HepG2 (cell line): ENCODE measurements around the gene CMIP. TPM values are rescaled to one million over a fixed set of nuclear protein-coding genes. Genes with fewer than 3 reads are reported as not detected.
A peak's percentile ranks its signal among the peaks of the same experiment; 100 is the strongest.

Source experiments
- ATF7 ChIP-seq, 2 experiments: fragments of 450-650 bp in 1 of 2; sonication (generic) in 1 of 2; formaldehyde crosslinking in 1 of 2; IDR thresholded peaks; 2 replicates each; pipeline versions ENCODE4 v1.4.0 to v1.6.1; 2016 to 2020; ENCODE audit warnings: antibody characterized with exemption in 1 of 2, mild to moderate bottlenecking in 1 of 2, missing genetic modification reagents in 1 of 2
- GATAD2A ChIP-seq: IDR thresholded peaks from 2 replicates; pipeline ENCODE4 v1.6.1; 2016
- KLF15 ChIP-seq: sonication (generic); formaldehyde crosslinking; IDR thresholded peaks from 2 replicates; pipeline ENCODE4 v1.8.1; 2023; ENCODE audit warnings: borderline replicate concordance, mild to moderate bottlenecking, inconsistent platforms, missing genetic modification reagents, mixed read lengths
- NFKBIZ ChIP-seq: IDR thresholded peaks from 2 replicates; pipeline ENCODE4 v1.6.1; 2018; ENCODE audit warnings: missing genetic modification reagents, missing compliant biosample characterization
- RAD51 ChIP-seq: fragments of 450-650 bp; IDR thresholded peaks from 2 replicates; pipeline ENCODE4 v1.6.1; 2016; ENCODE audit warnings: borderline replicate concordance
- SIX4 ChIP-seq: sonication (generic); formaldehyde crosslinking; IDR thresholded peaks from 2 replicates; pipeline ENCODE4 v1.4.0; 2020; ENCODE audit warnings: missing genetic modification reagents
- SOX5 ChIP-seq: IDR thresholded peaks from 2 replicates; pipeline ENCODE4 v1.6.1; 2016; ENCODE audit warnings: borderline replicate concordance
- ZNF766 ChIP-seq: sonication (generic); formaldehyde crosslinking; IDR thresholded peaks from 2 replicates; pipeline ENCODE4 v1.5.0; 2020; ENCODE audit warnings: missing genetic modification reagents, borderline replicate concordance
- ZNF773 ChIP-seq: sonication (generic); formaldehyde crosslinking; IDR thresholded peaks from 2 replicates; pipeline ENCODE4 v1.4.0; 2020; ENCODE audit warnings: missing genetic modification reagents, borderline replicate concordance
- ZNF781 ChIP-seq: sonication (generic); formaldehyde crosslinking; IDR thresholded peaks from 2 replicates; pipeline ENCODE4 v1.5.1; 2020; ENCODE audit warnings: borderline replicate concordance, mild to moderate bottlenecking, missing genetic modification reagents; ENCODE audit errors: not compliant biosample characterization
- ZNF850 ChIP-seq: sonication (generic); formaldehyde crosslinking; conservative IDR thresholded peaks from 2 replicates; pipeline ENCODE4 v1.9.0; 2021; ENCODE audit warnings: mild to moderate bottlenecking, missing genetic modification reagents
- polyA plus RNA-seq, 8 experiments: library from polyadenylated mRNA; depleted of rRNA in 3 of 8; stranded (reverse) in 7 of 8; unstranded in 1 of 8; fragments of >200 nt; fragmentation: Illumina TruSeq in 4 of 8; extraction: Trizol in 4 of 8; gene quantifications; 2 replicates each; pipeline versions ENCODE4 v1.2.1 to v1.2.3, GENCODE V29; 2011 to 2016; ENCODE audit warnings: low read depth in 4 of 8, missing spikeins in 1 of 8, mixed read lengths in 1 of 8; ENCODE audit not compliant: insufficient read depth in 1 of 8
- total RNA-seq, 5 experiments: library from RNA; depleted of rRNA; stranded (reverse); fragments of >200 nt; fragmentation: Illumina TruSeq; extraction: Trizol; gene quantifications; 2 replicates each; pipeline ENCODE4 v1.2.3, GENCODE V29; 2016; ENCODE audit warnings: low read depth in 1 of 5
- TF ChIP-seq, protein P1 (sequence below): sonication (generic); formaldehyde crosslinking; IDR thresholded peaks from 2 replicates; pipeline ENCODE4 v1.5.0; 2020; ENCODE audit warnings: mild to moderate bottlenecking, missing genetic modification reagents
- TF ChIP-seq, protein P2 (sequence below): sonication (generic); formaldehyde crosslinking; IDR thresholded peaks from 2 replicates; pipeline ENCODE4 v1.5.0; 2020; ENCODE audit warnings: mild to moderate bottlenecking, missing genetic modification reagents, borderline replicate concordance
- TF ChIP-seq, protein P3 (sequence below): sonication (generic); formaldehyde crosslinking; IDR thresholded peaks from 2 replicates; pipeline ENCODE4 v1.4.0; 2020; ENCODE audit warnings: missing genetic modification reagents, borderline replicate concordance
- TF ChIP-seq, protein P4 (sequence below): sonication (generic); formaldehyde crosslinking; IDR thresholded peaks from 2 replicates; pipeline ENCODE4 v1.4.0; 2020; ENCODE audit warnings: mild to moderate bottlenecking, missing genetic modification reagents
- TF ChIP-seq, protein P5 (sequence below): sonication (generic); formaldehyde crosslinking; IDR thresholded peaks from 2 replicates; pipeline ENCODE4 v1.4.0; 2020; ENCODE audit warnings: mild to moderate bottlenecking, low read depth, missing genetic modification reagents

The CMIP gene
- total and polyA plus RNA-seq, 2 of the 13 experiments (the other 11 are each of a cell fraction or from before 2014, with no cell fraction given): 10.9 to 18.1 TPM

DNA sequence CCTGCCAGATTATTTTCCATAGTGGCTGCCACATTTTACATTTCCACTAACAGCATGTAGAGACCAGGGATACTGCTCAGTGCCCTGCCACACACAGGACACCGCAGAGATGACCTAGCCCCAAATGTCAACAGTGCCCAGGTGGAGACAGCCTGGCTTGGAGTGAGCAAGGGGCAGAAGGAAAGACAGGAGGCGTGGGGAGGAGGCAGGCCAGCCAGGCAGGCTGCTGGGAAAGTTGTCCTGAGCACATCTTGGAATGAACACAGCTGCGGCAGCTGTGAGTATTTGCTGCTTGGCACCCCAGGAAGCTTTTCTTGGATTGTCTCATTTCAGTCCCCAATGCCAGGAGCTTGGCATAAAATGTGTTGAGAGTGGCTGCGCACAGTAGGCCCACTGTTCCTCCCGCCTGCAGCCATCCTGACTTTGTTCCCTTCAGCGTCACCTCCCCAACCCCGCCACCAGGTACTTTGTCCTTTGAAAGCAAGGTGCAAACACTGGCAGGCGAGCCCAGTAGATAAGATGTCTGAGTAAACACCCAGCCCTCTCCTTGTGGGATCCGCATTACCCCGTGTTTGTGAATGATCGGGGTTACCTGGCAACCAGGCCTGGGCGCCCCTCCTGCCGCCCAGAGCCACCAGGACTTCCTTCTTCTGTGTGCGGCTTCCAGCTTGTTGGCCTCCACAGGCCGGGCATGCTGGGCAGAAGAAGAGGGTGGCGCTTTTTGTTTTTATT is 114.0 kb downstream of the CMIP start (continued):
- TF ChIP-seq ZNF850 (CRISPR knock-in tag): no peak
- no peak for TF ChIP-seq ATF7 (IDR thresholded peaks at IDR 0.05)
- no peak for TF ChIP-seq ATF7 (CRISPR knock-in tag; IDR thresholded peaks at IDR 0.05)
- TF ChIP-seq SIX4 (CRISPR knock-in tag): 0 out of 2 replicates have a peak, but pooled peaks have one; percentile 58
- no peak for TF ChIP-seq ZNF781 (CRISPR knock-in tag)
- no peak for TF ChIP-seq NFKBIZ (CRISPR knock-in tag)
- TF ChIP-seq, protein P1, sequence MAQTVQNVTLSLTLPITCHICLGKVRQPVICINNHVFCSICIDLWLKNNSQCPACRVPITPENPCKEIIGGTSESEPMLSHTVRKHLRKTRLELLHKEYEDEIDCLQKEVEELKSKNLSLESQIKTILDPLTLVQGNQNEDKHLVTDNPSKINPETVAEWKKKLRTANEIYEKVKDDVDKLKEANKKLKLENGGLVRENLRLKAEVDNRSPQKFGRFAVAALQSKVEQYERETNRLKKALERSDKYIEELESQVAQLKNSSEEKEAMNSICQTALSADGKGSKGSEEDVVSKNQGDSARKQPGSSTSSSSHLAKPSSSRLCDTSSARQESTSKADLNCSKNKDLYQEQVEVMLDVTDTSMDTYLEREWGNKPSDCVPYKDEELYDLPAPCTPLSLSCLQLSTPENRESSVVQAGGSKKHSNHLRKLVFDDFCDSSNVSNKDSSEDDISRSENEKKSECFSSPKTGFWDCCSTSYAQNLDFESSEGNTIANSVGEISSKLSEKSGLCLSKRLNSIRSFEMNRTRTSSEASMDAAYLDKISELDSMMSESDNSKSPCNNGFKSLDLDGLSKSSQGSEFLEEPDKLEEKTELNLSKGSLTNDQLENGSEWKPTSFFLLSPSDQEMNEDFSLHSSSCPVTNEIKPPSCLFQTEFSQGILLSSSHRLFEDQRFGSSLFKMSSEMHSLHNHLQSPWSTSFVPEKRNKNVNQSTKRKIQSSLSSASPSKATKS (CRISPR knock-in tag): no peak
- TF ChIP-seq, protein P2, sequence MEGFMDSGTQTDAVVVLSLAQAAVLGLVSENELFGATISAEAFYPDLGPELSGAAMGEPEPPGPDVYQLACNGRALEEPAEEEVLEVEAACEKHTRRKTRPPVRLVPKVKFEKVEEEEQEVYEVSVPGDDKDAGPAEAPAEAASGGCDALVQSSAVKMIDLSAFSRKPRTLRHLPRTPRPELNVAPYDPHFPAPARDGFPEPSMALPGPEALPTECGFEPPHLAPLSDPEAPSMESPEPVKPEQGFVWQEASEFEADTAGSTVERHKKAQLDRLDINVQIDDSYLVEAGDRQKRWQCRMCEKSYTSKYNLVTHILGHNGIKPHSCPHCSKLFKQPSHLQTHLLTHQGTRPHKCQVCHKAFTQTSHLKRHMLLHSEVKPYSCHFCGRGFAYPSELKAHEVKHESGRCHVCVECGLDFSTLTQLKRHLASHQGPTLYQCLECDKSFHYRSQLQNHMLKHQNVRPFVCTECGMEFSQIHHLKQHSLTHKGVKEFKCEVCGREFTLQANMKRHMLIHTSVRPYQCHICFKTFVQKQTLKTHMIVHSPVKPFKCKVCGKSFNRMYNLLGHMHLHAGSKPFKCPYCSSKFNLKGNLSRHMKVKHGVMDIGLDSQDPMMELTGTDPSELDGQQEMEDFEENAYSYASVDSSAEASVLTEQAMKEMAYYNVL: no peak; the same call in 1 of the 2 replicates
- peak; percentile 74 for TF ChIP-seq GATAD2A (CRISPR knock-in tag)
- TF ChIP-seq, protein P3, sequence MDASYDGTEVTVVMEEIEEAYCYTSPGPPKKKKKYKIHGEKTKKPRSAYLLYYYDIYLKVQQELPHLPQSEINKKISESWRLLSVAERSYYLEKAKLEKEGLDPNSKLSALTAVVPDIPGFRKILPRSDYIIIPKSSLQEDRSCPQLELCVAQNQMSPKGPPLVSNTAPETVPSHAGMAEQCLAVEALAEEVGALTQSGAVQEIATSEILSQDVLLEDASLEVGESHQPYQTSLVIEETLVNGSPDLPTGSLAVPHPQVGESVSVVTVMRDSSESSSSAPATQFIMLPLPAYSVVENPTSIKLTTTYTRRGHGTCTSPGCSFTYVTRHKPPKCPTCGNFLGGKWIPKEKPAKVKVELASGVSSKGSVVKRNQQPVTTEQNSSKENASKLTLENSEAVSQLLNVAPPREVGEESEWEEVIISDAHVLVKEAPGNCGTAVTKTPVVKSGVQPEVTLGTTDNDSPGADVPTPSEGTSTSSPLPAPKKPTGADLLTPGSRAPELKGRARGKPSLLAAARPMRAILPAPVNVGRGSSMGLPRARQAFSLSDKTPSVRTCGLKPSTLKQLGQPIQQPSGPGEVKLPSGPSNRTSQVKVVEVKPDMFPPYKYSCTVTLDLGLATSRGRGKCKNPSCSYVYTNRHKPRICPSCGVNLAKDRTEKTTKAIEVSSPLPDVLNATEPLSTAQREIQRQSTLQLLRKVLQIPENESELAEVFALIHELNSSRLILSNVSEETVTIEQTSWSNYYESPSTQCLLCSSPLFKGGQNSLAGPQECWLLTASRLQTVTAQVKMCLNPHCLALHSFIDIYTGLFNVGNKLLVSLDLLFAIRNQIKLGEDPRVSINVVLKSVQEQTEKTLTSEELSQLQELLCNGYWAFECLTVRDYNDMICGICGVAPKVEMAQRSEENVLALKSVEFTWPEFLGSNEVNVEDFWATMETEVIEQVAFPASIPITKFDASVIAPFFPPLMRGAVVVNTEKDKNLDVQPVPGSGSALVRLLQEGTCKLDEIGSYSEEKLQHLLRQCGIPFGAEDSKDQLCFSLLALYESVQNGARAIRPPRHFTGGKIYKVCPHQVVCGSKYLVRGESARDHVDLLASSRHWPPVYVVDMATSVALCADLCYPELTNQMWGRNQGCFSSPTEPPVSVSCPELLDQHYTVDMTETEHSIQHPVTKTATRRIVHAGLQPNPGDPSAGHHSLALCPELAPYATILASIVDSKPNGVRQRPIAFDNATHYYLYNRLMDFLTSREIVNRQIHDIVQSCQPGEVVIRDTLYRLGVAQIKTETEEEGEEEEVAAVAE (CRISPR knock-in tag): no peak
- no peak for TF ChIP-seq RAD51
- peak; percentile 51; the same call in 1 of the 2 replicates for TF ChIP-seq SOX5 (CRISPR knock-in tag)
- TF ChIP-seq KLF15 (CRISPR knock-in tag): no peak
- TF ChIP-seq ZNF766 (CRISPR knock-in tag): no peak
- no peak for TF ChIP-seq ZNF773 (CRISPR knock-in tag)
- TF ChIP-seq, protein P4, sequence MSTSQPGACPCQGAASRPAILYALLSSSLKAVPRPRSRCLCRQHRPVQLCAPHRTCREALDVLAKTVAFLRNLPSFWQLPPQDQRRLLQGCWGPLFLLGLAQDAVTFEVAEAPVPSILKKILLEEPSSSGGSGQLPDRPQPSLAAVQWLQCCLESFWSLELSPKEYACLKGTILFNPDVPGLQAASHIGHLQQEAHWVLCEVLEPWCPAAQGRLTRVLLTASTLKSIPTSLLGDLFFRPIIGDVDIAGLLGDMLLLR (CRISPR knock-in tag): no peak
- TF ChIP-seq, protein P5, sequence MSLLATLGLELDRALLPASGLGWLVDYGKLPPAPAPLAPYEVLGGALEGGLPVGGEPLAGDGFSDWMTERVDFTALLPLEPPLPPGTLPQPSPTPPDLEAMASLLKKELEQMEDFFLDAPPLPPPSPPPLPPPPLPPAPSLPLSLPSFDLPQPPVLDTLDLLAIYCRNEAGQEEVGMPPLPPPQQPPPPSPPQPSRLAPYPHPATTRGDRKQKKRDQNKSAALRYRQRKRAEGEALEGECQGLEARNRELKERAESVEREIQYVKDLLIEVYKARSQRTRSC (CRISPR knock-in tag): no peak
